WTC11 (cell line): ENCODE measurements around the gene MXRA7. TPM values are rescaled to one million over a fixed set of nuclear protein-coding genes. Genes with fewer than 3 reads are reported as not detected.

ENCODE experiments used
- ATAC-seq: fragments of 200-7000 bp; cut with Tn5 transposase; 2 replicates; pipeline ENCODE4 v1.10.0; 2021; ENCODE audit warnings: mild to moderate bottlenecking, moderate library complexity
- CTCF ChIA-PET: fragments of 300-600 bp; sonication (Branson Sonifier 250); formaldehyde crosslinking; loops from one replicate; lab custom pipeline; 2021; ENCODE audit warnings: antibody characterized with exemption; lab: Charles Lee
- POLR2A ChIA-PET: fragments of 350-600 bp; sonication (Branson Sonifier 250); formaldehyde crosslinking; loops from one replicate; lab custom pipeline; 2021; ENCODE audit warnings: antibody characterized with exemption; lab: Charles Lee
- DNase-seq: peaks from one replicate; pipeline ENCODE4 v3.0.0; 2021; ENCODE audit warnings: low spot score
- H3K27ac Mint-ChIP-seq: 2 replicates; pipeline ENCODE4 v1.8.0; 2021; ENCODE audit warnings: mixed read lengths
- H3K27me3 Mint-ChIP-seq: 2 replicates; pipeline ENCODE4 v1.8.0; 2021; ENCODE audit warnings: low read depth, mild to moderate bottlenecking, moderate library complexity, mixed read lengths
- H3K36me3 Mint-ChIP-seq: 2 replicates; pipeline ENCODE4 v1.8.0; 2021; ENCODE audit warnings: mixed read lengths
- H3K4me1 Mint-ChIP-seq: 2 replicates; pipeline ENCODE4 v1.8.0; 2022; ENCODE audit warnings: mixed read lengths
- H3K4me3 Mint-ChIP-seq: 2 replicates; pipeline ENCODE4 v1.8.0; 2021; ENCODE audit warnings: mild to moderate bottlenecking, moderate library complexity, mixed read lengths
- H3K9me3 Mint-ChIP-seq: 2 replicates; pipeline ENCODE4 v1.8.0; 2021; ENCODE audit warnings: mixed read lengths
- CREM ChIP-seq: sonication (generic); formaldehyde crosslinking; IDR thresholded peaks from 2 replicates; pipeline ENCODE4 v1.8.1; 2022; ENCODE audit warnings: mild to moderate bottlenecking, missing genetic modification reagents, moderate library complexity
- ESRRA ChIP-seq: sonication (generic); formaldehyde crosslinking; IDR thresholded peaks from 2 replicates; pipeline ENCODE4 v1.8.1; 2022; ENCODE audit warnings: mild to moderate bottlenecking, missing genetic modification reagents, borderline replicate concordance
- NFE2L1 ChIP-seq: sonication (generic); formaldehyde crosslinking; IDR thresholded peaks from 2 replicates; pipeline ENCODE4 v1.8.1; 2023; ENCODE audit warnings: missing genetic modification reagents
- NR2C2 ChIP-seq: sonication (generic); formaldehyde crosslinking; IDR thresholded peaks from 2 replicates; pipeline ENCODE4 v1.8.0; 2022; ENCODE audit warnings: mild to moderate bottlenecking, missing genetic modification reagents
- NR3C1 ChIP-seq: sonication (generic); formaldehyde crosslinking; conservative IDR thresholded peaks from 2 replicates; pipeline ENCODE4 v1.8.1; 2023; ENCODE audit warnings: low read depth, mild to moderate bottlenecking, missing genetic modification reagents
- SMAD3 ChIP-seq: sonication (generic); formaldehyde crosslinking; IDR thresholded peaks from 2 replicates; pipeline ENCODE4 v1.8.0; 2022; ENCODE audit warnings: missing genetic modification reagents, mild to moderate bottlenecking, borderline replicate concordance
- TEAD1 ChIP-seq: sonication (generic); formaldehyde crosslinking; IDR thresholded peaks from 2 replicates; pipeline ENCODE4 v1.8.0; 2022; ENCODE audit warnings: mild to moderate bottlenecking, missing genetic modification reagents
- ZNF263 ChIP-seq: sonication (generic); formaldehyde crosslinking; IDR thresholded peaks from 2 replicates; pipeline ENCODE4 v1.8.1; 2022; ENCODE audit warnings: low read depth, mild to moderate bottlenecking, moderate library complexity, missing genetic modification reagents
- total RNA-seq: library from RNA; stranded (reverse); gene quantifications from 3 replicates; pipeline ENCODE4 v1.2.3, GENCODE V29; 2021
- TF ChIP-seq, protein P1 (sequence below): fragments of 250-450 bp; sonication (Bioruptor Pico); conservative IDR thresholded peaks from 2 replicates; pipeline ENCODE4 v1.9.0; 2021; ENCODE audit warnings: mild to moderate bottlenecking
- TF ChIP-seq, protein P2 (sequence below): sonication (generic); formaldehyde crosslinking; IDR thresholded peaks from 2 replicates; pipeline ENCODE4 v1.8.1; 2022; ENCODE audit warnings: low read depth, mild to moderate bottlenecking, moderate library complexity, missing genetic modification reagents, borderline replicate concordance
- TF ChIP-seq, protein P3 (sequence below): sonication (generic); formaldehyde crosslinking; IDR thresholded peaks from 2 replicates; pipeline ENCODE4 v1.8.0; 2023; ENCODE audit warnings: mild to moderate bottlenecking, missing genetic modification reagents
- TF ChIP-seq, protein P4 (sequence below): sonication (generic); formaldehyde crosslinking; IDR thresholded peaks from 2 replicates; pipeline ENCODE4 v1.8.1; 2023; ENCODE audit warnings: mild to moderate bottlenecking, moderate library complexity, missing genetic modification reagents
- TF ChIP-seq, protein P5 (sequence below): sonication (generic); formaldehyde crosslinking; IDR thresholded peaks from 2 replicates; pipeline ENCODE4 v1.8.1; 2022; ENCODE audit warnings: missing genetic modification reagents, borderline replicate concordance
- TF ChIP-seq, protein P6 (sequence below): sonication (generic); formaldehyde crosslinking; IDR thresholded peaks from 2 replicates; pipeline ENCODE4 v1.8.1; 2023; ENCODE audit warnings: mild to moderate bottlenecking, missing genetic modification reagents

Gene MXRA7
- total RNA-seq, 1 experiment from 2014 or later = 46.5 TPM

DNA sequence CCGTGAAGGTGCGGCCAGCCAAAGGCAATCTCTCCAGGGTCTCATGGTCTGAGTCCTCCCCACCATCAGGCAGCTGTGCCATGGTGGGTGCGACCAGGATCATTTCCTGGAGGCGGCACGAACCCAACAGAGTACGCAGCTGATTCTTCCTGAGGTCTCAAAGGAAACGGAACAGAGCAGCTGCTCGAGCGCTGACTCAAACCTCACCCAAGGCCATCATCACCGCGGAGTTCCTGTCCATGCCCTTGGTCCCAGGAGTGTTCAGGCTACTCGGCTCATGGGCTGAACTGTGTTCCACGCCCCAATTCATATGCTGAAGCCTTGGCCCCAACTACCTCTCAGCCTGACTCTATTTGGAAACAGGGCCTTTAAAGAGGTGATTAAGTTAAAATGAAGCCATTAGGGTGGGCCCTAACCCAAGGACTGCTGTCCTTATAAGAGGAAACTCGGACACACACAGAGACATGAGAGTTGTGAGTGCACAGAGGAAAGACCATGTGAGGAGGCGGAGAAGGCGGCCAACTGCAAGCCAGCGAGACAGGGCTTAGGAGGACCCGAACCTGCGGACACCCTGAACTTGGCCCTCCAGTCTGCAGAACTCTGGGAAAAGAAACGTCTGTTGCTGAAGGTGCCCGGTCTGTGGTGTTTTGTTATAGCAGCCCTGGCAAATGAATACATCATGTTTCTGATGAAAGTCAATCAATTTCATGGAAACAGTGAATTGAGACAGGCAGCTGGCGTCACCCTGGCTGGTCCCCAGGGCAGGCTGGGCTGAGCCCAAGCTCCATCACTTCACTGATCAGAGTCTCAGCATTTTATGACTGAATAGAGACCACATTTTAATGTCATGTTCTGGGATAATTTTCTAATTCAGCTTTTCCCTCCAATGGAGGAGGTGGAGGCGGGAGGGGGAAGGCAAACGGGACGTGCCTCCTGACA lies 13.7 kb downstream of the MXRA7 start (continued):
- TF ChIP-seq, protein P1, sequence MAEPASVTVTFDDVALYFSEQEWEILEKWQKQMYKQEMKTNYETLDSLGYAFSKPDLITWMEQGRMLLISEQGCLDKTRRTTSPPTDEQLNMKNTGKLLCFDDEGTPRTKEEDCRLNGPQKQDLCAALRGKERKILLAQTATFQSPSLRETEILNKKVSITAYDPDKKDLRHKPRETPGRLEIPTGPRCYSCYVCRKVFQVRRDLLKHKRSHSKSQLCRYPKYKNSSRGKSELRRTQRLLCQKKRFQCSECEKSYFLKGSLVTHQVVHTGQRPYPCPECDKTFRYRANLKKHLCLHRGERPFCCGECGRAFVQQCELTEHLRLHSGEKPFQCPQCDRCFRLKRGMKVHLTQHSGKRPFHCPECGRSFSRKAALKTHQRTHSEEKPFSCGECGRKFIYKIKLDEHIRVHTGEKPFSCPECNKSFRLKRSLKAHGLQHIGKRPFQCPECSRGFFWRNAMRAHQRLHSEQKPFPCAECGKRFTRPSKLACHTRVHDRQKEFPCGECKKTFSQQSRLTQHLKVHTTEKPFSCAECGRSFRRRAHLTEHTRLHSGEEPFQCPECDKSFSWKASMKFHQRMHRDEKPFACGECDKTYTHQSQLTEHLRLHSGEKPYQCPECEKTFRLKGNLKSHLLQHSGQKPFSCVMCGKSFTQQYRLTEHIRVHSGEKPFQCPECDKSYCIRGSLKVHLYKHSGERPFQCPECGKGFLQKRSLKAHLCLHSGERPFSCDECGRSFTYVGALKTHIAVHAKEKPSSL = no peak
- TF ChIP-seq, protein P2, sequence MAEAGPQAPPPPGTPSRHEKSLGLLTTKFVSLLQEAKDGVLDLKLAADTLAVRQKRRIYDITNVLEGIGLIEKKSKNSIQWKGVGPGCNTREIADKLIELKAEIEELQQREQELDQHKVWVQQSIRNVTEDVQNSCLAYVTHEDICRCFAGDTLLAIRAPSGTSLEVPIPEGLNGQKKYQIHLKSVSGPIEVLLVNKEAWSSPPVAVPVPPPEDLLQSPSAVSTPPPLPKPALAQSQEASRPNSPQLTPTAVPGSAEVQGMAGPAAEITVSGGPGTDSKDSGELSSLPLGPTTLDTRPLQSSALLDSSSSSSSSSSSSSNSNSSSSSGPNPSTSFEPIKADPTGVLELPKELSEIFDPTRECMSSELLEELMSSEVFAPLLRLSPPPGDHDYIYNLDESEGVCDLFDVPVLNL (CRISPR knock-in tag) = no peak
- no peak for TF ChIP-seq NFE2L1
- TF ChIP-seq ZNF263 (CRISPR knock-in tag) = no peak
- no peak for TF ChIP-seq ESRRA (CRISPR knock-in tag)
- TF ChIP-seq, all 79 proteins: peak for 0

DNA sequence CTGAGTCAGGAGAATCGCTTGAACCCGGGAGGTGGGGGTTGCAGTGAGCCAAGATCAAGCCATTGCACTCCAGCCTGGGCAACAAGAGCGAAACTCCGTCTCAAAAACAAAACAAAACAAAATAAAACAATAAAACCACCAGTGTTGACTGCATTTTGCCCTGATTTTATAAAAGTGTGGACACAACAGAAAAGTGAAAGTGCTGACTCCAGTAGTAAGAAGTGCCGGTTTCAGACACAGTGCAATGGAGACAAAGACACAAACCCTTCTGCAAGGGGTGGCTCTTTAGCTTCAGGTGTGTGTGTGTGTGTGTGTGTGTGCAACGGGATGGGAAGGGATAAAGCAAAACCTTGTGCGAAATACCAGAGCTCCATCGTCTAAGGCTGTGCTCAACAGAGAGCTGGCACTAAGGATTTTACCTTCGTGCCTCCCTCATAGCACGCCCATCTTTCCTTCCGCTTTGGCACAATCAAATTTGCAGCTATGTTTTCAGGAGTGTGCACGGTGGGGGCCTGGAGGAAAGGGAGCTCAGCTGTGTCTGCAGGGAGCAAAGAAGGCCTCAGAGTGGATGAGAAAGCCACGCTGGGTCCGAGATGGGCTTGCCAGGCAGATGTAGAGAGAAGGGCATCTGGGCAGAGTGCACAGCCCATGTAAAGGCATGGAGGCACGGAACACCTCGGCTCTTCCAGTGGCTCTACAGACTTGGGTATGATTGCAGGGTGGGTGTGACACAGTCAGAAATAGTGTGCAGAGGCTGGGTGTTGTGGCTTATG lies 15.5 kb downstream of the MXRA7 start:
- no peak for DNase-seq
- TF ChIP-seq, protein P3, sequence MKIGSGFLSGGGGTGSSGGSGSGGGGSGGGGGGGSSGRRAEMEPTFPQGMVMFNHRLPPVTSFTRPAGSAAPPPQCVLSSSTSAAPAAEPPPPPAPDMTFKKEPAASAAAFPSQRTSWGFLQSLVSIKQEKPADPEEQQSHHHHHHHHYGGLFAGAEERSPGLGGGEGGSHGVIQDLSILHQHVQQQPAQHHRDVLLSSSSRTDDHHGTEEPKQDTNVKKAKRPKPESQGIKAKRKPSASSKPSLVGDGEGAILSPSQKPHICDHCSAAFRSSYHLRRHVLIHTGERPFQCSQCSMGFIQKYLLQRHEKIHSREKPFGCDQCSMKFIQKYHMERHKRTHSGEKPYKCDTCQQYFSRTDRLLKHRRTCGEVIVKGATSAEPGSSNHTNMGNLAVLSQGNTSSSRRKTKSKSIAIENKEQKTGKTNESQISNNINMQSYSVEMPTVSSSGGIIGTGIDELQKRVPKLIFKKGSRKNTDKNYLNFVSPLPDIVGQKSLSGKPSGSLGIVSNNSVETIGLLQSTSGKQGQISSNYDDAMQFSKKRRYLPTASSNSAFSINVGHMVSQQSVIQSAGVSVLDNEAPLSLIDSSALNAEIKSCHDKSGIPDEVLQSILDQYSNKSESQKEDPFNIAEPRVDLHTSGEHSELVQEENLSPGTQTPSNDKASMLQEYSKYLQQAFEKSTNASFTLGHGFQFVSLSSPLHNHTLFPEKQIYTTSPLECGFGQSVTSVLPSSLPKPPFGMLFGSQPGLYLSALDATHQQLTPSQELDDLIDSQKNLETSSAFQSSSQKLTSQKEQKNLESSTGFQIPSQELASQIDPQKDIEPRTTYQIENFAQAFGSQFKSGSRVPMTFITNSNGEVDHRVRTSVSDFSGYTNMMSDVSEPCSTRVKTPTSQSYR = no peak
- no peak for TF ChIP-seq SMAD3 (CRISPR knock-in tag)
- TF ChIP-seq CREM (CRISPR knock-in tag) = no peak
- TF ChIP-seq, protein P4, sequence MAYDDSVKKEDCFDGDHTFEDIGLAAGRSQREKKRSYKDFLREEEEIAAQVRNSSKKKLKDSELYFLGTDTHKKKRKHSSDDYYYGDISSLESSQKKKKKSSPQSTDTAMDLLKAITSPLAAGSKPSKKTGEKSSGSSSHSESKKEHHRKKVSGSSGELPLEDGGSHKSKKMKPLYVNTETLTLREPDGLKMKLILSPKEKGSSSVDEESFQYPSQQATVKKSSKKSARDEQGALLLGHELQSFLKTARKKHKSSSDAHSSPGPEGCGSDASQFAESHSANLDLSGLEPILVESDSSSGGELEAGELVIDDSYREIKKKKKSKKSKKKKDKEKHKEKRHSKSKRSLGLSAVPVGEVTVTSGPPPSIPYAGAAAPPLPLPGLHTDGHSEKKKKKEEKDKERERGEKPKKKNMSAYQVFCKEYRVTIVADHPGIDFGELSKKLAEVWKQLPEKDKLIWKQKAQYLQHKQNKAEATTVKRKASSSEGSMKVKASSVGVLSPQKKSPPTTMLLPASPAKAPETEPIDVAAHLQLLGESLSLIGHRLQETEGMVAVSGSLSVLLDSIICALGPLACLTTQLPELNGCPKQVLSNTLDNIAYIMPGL = no peak
- no peak for TF ChIP-seq NR3C1 (CRISPR knock-in tag)
- no peak for TF ChIP-seq TEAD1 (CRISPR knock-in tag)
- TF ChIP-seq, protein P5, sequence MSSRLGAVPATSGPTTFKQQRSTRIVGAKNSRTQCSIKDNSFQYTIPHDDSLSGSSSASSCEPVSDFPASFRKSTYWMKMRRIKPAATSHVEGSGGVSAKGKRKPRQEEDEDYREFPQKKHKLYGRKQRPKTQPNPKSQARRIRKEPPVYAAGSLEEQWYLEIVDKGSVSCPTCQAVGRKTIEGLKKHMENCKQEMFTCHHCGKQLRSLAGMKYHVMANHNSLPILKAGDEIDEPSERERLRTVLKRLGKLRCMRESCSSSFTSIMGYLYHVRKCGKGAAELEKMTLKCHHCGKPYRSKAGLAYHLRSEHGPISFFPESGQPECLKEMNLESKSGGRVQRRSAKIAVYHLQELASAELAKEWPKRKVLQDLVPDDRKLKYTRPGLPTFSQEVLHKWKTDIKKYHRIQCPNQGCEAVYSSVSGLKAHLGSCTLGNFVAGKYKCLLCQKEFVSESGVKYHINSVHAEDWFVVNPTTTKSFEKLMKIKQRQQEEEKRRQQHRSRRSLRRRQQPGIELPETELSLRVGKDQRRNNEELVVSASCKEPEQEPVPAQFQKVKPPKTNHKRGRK (CRISPR knock-in tag) = no peak
- TF ChIP-seq, protein P6, sequence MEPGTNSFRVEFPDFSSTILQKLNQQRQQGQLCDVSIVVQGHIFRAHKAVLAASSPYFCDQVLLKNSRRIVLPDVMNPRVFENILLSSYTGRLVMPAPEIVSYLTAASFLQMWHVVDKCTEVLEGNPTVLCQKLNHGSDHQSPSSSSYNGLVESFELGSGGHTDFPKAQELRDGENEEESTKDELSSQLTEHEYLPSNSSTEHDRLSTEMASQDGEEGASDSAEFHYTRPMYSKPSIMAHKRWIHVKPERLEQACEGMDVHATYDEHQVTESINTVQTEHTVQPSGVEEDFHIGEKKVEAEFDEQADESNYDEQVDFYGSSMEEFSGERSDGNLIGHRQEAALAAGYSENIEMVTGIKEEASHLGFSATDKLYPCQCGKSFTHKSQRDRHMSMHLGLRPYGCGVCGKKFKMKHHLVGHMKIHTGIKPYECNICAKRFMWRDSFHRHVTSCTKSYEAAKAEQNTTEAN (CRISPR knock-in tag) = no peak
- TF ChIP-seq NR2C2 (CRISPR knock-in tag) = no peak
- peaks cover 34% of the 10 kb centered on the region for H3K4me1 Mint-ChIP-seq
- CTCF ChIA-PET = interaction anchor here (0.7 to 7.2 kb wide), 3 partner anchors 11 to 14 kb away, joined by 4 to 45 read pairs (median 43); partner anchors contain the start of gene MXRA7
- no peaks in the 10 kb centered on the region for H3K9me3 Mint-ChIP-seq
- H3K27ac Mint-ChIP-seq = 0 out of 2 replicates have a peak overlapping the region, but pooled peaks have one; percentile 23
- no peak for ATAC-seq
- H3K4me3 Mint-ChIP-seq = no peak overlapping the region
- no peaks in the 10 kb centered on the region for H3K36me3 Mint-ChIP-seq
- POLR2A ChIA-PET = no interaction called here
- no peaks in the 10 kb centered on the region for H3K27me3 Mint-ChIP-seq
